Measurements from ENCODE around the gene IRF3.

- TF ChIP-seq CTCF (IDR thresholded peaks at IDR 0.05) (no peak), POLR2A (IDR thresholded peaks at IDR 0.05) (no peak)
These were observed 49.8 kb downstream of the IRF3 start for GRCh38 chr19:49615861-49616260.

All from right lobe of liver (tissue), 4 donors.